Medulla oblongata (tissue), 1 donor: ENCODE measurements around the gene RPL35.

Experiments used
- DNase-seq: peaks from one replicate; pipeline ENCODE4 v3.0.0-alpha.2; 2015; ENCODE audit errors: extremely low spot score

Gene RPL35

DNA sequence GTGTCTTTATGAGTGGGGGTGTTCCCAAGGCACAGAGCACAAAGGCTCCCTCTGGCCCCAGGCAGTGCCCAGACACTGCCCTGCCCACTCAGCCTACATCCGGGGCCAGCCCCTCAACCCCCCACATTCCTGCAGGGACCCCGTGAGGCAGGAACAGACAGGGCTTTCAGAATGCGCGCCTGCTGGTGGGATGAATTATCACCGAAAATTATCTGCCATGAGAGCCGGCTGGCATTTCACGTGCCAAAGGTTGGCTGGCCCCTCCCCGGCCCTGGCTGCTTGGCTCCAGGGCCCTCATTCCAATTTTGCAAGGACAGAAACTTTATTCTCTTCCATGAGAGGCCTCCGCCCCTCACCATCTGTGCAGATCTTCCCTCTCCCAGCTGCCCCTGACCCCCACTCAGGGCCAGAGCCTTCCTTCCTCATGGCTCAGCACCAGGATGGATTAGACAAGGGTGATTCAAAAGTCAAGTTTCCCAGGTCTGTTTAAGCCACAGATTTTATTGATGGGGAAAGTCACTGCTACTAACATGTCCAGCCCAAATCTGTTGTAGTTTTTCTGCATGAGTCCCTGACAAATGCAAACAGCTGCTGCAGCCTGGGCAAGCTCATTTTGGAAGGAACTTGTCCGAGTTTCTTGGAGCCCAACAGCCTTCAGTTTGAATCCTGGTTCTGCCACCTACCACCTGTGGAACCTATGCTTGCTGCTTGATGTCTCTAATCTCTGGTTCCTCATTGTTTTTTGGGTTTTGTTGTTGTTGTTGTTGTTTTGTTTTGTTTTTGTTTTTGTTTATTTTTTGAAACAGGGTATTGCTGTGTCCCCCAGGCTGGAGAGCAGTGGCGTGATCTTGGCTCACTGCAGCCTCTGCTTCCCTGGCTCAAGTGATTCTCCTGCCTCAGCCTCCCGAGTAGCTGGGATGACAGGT, 40.8 kb downstream of the RPL35 start:
- no peak for DNase-seq

- DNase-seq: no peak
Observed at GRCh38 chr9:124818431-124819281, 43.1 kb downstream of the RPL35 start.

GRCh38 chr9:124815601-124816000, 46.2 kb downstream of the RPL35 start:
- no peak for DNase-seq

- no peak for DNase-seq
Observed at GRCh38 chr9:124814164-124814535, 47.6 kb downstream of the RPL35 start.

DNA sequence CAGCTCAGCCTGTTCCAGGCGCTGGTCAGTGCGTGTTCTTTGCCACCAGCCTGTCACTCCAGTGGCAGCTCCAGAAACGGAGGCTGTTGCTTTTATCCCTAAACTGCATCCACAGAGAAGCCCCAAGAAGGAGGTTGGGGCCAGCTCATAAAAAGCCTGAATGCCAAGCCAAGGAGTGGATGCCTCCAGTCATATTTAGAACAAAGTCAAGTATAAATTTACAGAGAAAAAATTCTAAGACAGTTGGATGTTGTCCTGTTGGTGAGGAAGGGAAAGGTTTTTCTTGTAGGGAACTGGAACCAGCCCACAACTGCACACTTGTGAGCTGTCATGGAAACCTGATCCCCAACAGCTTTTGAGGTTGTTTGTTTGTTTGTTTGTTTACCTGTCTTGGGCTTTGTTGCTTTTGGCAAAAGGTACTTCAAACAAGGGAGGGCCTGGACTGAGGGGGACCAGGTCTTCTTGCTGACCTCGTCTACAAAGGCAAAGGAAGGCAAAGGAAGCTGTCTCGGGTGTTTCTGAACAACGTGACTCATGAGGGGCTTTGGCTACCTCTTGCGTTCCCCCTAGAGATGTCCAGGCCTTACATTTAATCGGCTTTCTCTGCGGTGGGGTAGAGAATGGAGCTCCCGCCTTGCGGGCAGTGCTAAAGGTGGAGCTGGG, 48.1 kb downstream of the RPL35 start:
- DNase-seq: no peak

DNA sequence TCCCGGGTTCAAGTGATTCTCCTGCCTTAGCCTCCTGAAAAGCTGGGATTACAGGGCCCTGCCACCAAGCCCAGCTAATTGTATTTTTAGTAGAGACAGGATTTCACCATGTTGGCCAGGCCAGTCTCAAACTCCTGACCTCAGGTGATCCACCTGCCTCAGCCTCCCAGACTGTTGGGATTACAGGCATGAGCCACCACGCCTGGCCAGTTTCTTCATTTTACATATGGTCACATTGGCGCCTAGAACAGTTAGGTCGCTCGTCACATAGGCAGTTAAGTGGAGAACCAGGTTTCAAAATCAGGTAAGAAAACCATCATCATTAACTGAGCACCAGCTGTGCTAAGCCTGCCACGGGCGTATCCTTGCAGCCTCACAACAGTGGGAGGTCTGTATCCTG, 48.7 kb downstream of the RPL35 start:
- DNase-seq: no peak

GRCh38 chr9:124812441-124812876, 49.3 kb downstream of the RPL35 start:
- no peak for DNase-seq

- no peak for DNase-seq
Observed at GRCh38 chr9:124810663-124811355, 50.9 kb downstream of the RPL35 start.

GRCh38 chr9:124809741-124810500, 51.8 kb downstream of the RPL35 start:
- no peak for DNase-seq

- DNase-seq: no peak
Observed at GRCh38 chr9:124809211-124809610, 52.5 kb downstream of the RPL35 start.

- DNase-seq: no peak
Observed at GRCh38 chr9:124808246-124808956, 53.4 kb downstream of the RPL35 start.
